ENCODE measurements around the gene NSUN3. TPM values are rescaled to one million over a fixed set of nuclear protein-coding genes. Genes with fewer than 3 reads are reported as not detected.
"Not testable (repeated sequence)": the region's sequence is repeated elsewhere in the genome, so short reads cannot be mapped to it uniquely, and the experiment has no call there.

Gene NSUN3
- polyA plus RNA-seq (ENCODE audit: low read depth in 6 of 6) = 10 to 100 TPM; 12.0 to 17.9 (median 14.9) TPM

- peaks cover 33 to 51% (median 36%) of the 10 kb centered on the region in 3 donors for H3K4me1 Mint-ChIP-seq
- peaks cover 13 to 16% of the 10 kb centered on the region in 2 donors for H3K36me3 Mint-ChIP-seq
- H3K9me3 Mint-ChIP-seq = peaks cover 0 to 2% (median 0%) of the 10 kb centered on the region in 7 donors
- H3K27ac Mint-ChIP-seq = peak within 1 kb of the TSS; percentile 99 to 100 (median 100)
- DNase-seq (peak; percentile 89), ATAC-seq (ENCODE audit: low read depth in 2 of 2) (peak; percentile 88)
- no peaks in the 10 kb centered on the region for H3K27me3 Mint-ChIP-seq
- peak within 1 kb of the TSS; percentile 96 to 100 (median 99) for H3K4me3 Mint-ChIP-seq
Observed at GRCh38 chr3:94062513-94063404, at the start of gene NSUN3, which contains the start of gene DHFR2. NSUN3 (plus strand) TSS chr3:94063061; CDS start chr3:94063127, 66 bp downstream. DHFR2 (minus strand) TSS chr3:94062916; CDS start chr3:94061511, 1,405 bp downstream.

- Mint-ChIP-seq H3K36me3 (no peaks in the 10 kb centered on the region), H3K9me3 (no peaks in the 10 kb centered on the region), H3K4me3 (no peak overlapping the region), H3K4me1 (peaks cover 0 to 8% (median 5%) of the 10 kb centered on the region in 3 donors), H3K27ac (peak overlapping the region in 2 of 6 donors; percentile 44 to 67), H3K27me3 (no peaks in the 10 kb centered on the region)
- DNase-seq = no peak
- ATAC-seq (ENCODE audit: low read depth in 2 of 2) = no peak
Observed at GRCh38 chr3:94015025-94015424, 47.8 kb upstream of the NSUN3 start.

DNA sequence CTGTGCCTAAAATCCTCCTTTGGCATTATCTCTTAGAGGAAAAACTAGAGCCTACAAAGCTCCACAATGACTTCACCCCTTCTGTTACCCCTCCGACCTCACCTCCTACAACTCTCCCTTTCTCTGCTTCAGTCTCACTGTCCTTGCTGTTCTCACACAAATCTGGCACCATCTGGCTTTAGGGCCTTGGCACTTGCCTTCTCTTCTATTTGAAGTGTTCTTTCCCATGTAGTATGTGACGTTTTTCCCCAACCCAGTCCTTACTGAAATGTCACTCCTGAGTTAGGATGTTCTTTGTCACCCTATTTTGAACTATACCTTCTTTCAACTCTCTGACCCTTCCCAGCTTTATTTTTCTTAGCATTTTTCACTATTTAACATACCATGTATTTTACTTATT, 43.2 kb upstream of the NSUN3 start:
- Mint-ChIP-seq H3K4me3 (no peak overlapping the region), H3K27ac (peak overlapping the region in 3 of 6 donors; percentile 2 to 65 (median 32)), H3K27me3 (no peaks in the 10 kb centered on the region), H3K36me3 (peaks cover 0 to 5% of the 10 kb centered on the region in 2 donors), H3K4me1 (peaks cover 0 to 6% (median 5%) of the 10 kb centered on the region in 3 donors), H3K9me3 (no peaks in the 10 kb centered on the region)
- ATAC-seq (ENCODE audit: low read depth in 2 of 2) = no peak
- no peak for DNase-seq

GRCh38 chr3:94020293-94020692, 42.6 kb upstream of the NSUN3 start:
- H3K36me3 Mint-ChIP-seq = peaks cover 0 to 5% of the 10 kb centered on the region in 2 donors
- H3K27me3 Mint-ChIP-seq = no peaks in the 10 kb centered on the region
- no peaks in the 10 kb centered on the region for H3K9me3 Mint-ChIP-seq
- DNase-seq (no peak), ATAC-seq (ENCODE audit: low read depth in 2 of 2) (no peak)
- H3K27ac Mint-ChIP-seq = no peak overlapping the region
- no peak overlapping the region for H3K4me3 Mint-ChIP-seq
- H3K4me1 Mint-ChIP-seq = no peaks in the 10 kb centered on the region

DNA sequence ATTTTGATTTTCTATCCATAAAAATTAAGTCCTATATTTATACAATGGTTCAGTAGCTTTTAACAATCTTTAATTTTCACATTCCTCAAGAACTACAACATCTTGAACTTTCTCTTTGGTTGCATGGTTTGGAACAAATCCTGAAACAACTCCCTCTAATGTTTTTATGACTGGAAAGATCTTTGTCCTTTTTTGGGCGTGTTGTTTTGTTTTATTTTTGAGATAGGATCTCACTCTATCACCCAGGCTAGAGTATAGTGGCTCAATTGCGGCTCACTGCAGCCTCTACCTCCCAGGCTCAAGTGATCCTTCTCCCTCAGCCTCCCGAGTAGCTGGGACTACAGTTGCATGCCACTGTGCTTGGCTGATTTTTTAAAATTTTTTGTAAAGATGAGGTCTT, 38.5 kb upstream of the NSUN3 start:
- H3K9me3 Mint-ChIP-seq = no peaks in the 10 kb centered on the region
- H3K4me1 Mint-ChIP-seq = no peaks in the 10 kb centered on the region
- H3K36me3 Mint-ChIP-seq = peaks cover 0 to 5% of the 10 kb centered on the region in 2 donors
- H3K27me3 Mint-ChIP-seq = no peaks in the 10 kb centered on the region
- H3K4me3 Mint-ChIP-seq = no peak overlapping the region
- no peak overlapping the region for H3K27ac Mint-ChIP-seq
- DNase-seq (no peak), ATAC-seq (ENCODE audit: low read depth in 2 of 2) (no peak)

GRCh38 chr3:94026623-94027022, 36.2 kb upstream of the NSUN3 start:
- Mint-ChIP-seq H3K9me3 (no peaks in the 10 kb centered on the region), H3K4me1 (no peaks in the 10 kb centered on the region), H3K27ac (no peak overlapping the region), H3K36me3 (peaks cover 0 to 5% of the 10 kb centered on the region in 2 donors), H3K4me3 (no peak overlapping the region), H3K27me3 (no peaks in the 10 kb centered on the region)
- ATAC-seq (ENCODE audit: low read depth in 2 of 2) (no peak), DNase-seq (no peak)

DNA sequence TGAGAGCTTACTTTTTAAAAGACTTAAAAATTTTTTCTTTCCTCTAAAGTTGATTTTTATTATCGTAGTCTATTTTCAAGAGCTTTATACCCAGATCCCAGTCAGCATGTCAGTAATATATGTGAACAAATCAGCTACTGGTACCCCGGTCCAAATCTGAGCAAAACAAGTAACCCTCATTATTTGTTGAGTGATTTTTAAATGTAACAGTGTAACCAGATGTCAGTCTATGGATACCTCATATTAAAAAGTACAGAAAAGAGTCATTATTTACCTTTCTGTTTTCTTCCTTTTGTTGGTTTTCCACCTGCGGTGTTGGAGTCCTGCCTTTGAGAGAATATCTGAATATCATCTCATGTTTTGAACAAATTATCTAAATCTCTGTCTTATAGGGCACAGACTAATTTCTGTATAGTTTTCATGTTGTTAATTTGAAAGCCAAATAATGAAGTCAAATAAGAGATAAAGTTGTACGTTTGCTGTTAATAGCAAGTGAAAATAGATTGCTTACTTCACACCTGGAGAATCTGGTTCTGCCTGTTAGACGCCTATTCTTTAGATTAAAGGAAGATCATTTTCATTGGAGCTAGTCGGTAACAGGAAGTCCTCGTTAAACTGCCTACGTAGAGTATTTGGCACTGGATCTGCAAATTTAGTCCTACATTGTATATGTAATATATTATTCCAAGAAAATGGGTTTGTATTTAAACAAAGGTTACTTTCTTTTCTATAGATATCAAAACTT, 34.6 kb upstream of the NSUN3 start, which contains the start of gene STX19:
Gene STX19, minus strand, starts transcription at position 505 of the 745 bp plus-strand sequence. CDS start 13,328 bp downstream, outside the sequence.
- Mint-ChIP-seq H3K4me3 (no peak within 1 kb of the TSS), H3K27me3 (no peaks in the 10 kb centered on the region), H3K36me3 (peaks cover 0 to 1% of the 10 kb centered on the region in 2 donors), H3K27ac (peak within 1 kb of the TSS in 1 of 6 donors; percentile 18), H3K9me3 (no peaks in the 10 kb centered on the region), H3K4me1 (no peaks in the 10 kb centered on the region)
- no peak for DNase-seq
- ATAC-seq (ENCODE audit: low read depth in 2 of 2) = no peak

DNA sequence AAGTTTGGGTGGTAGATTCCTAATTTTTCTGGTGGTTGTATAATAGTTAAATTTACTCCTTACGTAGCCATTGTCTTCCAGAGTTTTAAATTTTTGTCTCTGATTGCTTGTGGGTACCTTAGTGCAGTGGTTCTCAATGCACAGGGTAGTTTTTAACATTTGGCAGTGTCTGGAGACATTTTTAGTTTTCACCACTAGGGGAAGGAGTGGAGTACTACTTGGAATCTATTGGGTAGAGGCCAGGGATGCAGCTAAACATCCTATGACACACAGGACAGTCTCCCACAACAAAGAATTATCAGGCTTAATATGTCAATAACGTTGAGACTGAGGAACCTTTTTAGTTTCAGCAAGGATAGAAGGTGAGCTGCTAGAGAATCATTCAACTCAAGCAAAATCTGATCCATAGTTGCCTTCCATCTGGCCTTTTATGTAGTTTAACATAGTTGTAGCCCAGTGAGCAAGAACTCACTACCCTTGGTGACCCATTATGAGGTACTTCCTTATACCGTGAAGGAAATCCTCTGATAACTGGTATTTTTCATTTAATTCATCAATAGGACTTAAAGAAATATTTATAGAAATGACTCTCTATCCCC, 25.9 kb upstream of the NSUN3 start:
- H3K4me3 Mint-ChIP-seq = no peak overlapping the region
- no peaks in the 10 kb centered on the region for H3K9me3 Mint-ChIP-seq
- H3K36me3 Mint-ChIP-seq = no peaks in the 10 kb centered on the region
- no peak overlapping the region for H3K27ac Mint-ChIP-seq
- DNase-seq (no peak), ATAC-seq (ENCODE audit: low read depth in 2 of 2) (no peak)
- no peaks in the 10 kb centered on the region for H3K4me1 Mint-ChIP-seq
- H3K27me3 Mint-ChIP-seq = no peaks in the 10 kb centered on the region

GRCh38 chr3:94043285-94043684, 19.6 kb upstream of the NSUN3 start:
- Mint-ChIP-seq H3K4me1 (no peaks in the 10 kb centered on the region), H3K36me3 (no peaks in the 10 kb centered on the region), H3K27ac (no peak overlapping the region), H3K27me3 (no peaks in the 10 kb centered on the region), H3K9me3 (no peaks in the 10 kb centered on the region), H3K4me3 (no peak overlapping the region)
- ATAC-seq (ENCODE audit: low read depth in 2 of 2) (no peak), DNase-seq (no peak)

DNA sequence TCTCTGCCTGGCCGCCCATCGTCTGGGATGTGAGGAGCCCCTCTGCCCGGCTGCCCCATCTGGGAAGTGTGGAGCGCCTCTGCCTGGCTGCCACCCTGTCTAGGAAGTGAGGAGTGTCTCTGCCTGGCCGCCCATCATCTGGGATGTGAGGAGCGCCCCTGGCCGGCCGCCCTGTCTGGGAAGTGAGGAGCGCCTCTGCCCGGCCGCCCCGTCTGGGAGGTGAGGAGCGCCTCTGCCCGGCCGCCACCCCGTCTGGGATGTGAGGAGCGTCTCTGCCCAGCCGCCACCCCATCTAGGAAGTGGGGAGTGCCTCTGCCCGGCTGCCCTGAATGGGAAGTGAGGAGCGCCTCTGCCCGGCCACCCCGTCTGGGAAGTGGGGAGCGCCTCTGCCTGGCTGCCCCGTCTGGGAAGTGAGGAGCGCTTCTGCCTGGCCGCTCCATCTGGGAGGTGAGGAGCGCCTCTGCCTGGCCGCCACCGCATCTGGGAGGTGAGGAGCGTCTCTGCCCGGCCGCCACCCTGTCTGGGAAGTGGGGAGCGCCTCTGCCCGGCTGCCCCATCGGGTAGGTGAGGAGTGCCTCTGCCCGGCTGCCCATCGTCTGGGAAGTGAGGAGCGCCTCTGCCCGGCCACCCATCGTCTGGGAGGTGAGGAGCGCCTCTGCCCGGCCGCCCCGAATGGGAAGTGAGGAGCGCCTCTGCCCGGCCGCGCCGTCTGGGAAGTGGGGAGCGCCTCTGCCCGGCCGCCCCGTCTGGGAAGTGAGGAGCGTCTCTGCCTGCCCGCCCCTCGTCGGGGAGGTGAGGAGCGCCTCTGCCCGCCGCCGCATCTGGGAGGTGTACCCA, 18.5 kb upstream of the NSUN3 start:
- not testable (repeated sequence) for H3K27me3 Mint-ChIP-seq; H3K36me3 Mint-ChIP-seq; ATAC-seq (ENCODE audit: low read depth in 2 of 2)

DNA sequence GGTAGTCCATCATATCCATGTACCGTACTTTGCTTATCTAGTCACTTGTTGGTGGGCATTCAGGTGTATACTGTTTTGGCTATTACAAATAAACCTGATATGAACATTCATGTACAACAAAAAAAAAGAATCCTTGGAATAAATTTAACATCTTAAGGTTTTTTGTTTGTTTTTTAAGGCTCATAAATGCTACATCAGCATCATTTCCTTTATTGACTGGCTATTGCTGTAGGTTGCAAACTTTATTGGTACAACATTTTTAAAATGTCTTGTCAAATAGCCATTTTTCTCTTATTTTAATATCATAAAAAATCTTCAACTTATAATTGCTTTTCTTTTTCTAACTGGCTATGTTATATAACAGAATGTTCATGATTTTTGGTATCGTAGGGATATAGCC, 16.3 kb upstream of the NSUN3 start:
- no peaks in the 10 kb centered on the region for H3K27me3 Mint-ChIP-seq
- no peaks in the 10 kb centered on the region for H3K9me3 Mint-ChIP-seq
- no peak overlapping the region for H3K4me3 Mint-ChIP-seq
- DNase-seq = no peak
- H3K27ac Mint-ChIP-seq = no peak overlapping the region
- H3K4me1 Mint-ChIP-seq = no peaks in the 10 kb centered on the region
- no peaks in the 10 kb centered on the region for H3K36me3 Mint-ChIP-seq
- ATAC-seq (ENCODE audit: low read depth in 2 of 2) = no peak

More for the DNA sequence above, 18.5 kb upstream of the NSUN3 start:
- not testable (repeated sequence) for H3K4me1 Mint-ChIP-seq, DNase-seq, H3K9me3 Mint-ChIP-seq, H3K4me3 Mint-ChIP-seq, H3K27ac Mint-ChIP-seq

DNA sequence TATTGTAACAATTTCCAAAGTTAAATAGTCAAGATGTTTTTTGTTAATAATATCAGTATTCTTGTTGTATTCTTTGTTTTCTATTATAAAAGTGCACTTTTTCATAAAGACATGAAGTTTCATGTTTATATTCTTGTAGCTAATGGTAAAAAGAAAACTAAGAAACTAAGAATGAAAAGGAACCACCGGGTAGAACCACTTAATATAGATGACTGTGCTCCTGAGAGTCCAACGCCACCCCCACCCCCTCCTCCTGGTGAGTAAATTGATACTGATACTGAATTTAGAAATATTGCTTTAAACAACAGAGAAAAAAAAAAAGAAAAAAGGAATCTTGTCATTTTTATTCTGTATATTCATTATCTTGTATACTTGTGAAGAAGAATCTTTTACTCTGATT, 13.6 kb upstream of the NSUN3 start:
- Mint-ChIP-seq H3K27me3 (no peaks in the 10 kb centered on the region), H3K9me3 (no peaks in the 10 kb centered on the region), H3K36me3 (peaks cover 0 to 6% of the 10 kb centered on the region in 2 donors), H3K27ac (no peak overlapping the region), H3K4me3 (no peak overlapping the region), H3K4me1 (no peaks in the 10 kb centered on the region)
- DNase-seq (no peak), ATAC-seq (ENCODE audit: low read depth in 2 of 2) (no peak)

DNA sequence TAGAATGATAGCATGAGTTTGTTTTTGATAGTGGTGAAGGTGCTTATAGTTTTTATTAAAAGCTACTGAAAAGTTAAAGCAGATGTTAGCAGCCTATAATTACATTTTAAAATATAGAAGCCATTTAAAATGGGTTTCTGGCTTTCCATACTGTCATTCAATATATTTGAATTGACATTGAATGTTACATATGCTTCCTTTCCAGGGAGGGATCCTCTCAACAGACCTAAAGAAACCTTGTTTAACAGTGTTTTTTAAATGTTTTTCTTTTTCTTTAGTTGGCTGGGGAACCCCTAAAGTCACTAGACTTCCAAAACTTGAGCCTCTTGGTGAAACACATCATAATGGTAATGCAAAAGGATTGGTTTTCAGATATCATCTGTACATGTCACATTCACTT, 12.3 kb upstream of the NSUN3 start:
- ATAC-seq (ENCODE audit: low read depth in 2 of 2) (no peak), DNase-seq (no peak)
- no peaks in the 10 kb centered on the region for H3K27me3 Mint-ChIP-seq
- H3K9me3 Mint-ChIP-seq = no peaks in the 10 kb centered on the region
- no peak overlapping the region for H3K4me3 Mint-ChIP-seq
- H3K27ac Mint-ChIP-seq = no peak overlapping the region
- peaks cover 0 to 6% of the 10 kb centered on the region in 2 donors for H3K36me3 Mint-ChIP-seq
- no peaks in the 10 kb centered on the region for H3K4me1 Mint-ChIP-seq

All from naive B cell (primary cell).